ENCODE measurements around the gene UTP15.
A peak's percentile ranks its signal among the peaks of the same experiment; 100 is the strongest.

UTP15 gene, protein sequence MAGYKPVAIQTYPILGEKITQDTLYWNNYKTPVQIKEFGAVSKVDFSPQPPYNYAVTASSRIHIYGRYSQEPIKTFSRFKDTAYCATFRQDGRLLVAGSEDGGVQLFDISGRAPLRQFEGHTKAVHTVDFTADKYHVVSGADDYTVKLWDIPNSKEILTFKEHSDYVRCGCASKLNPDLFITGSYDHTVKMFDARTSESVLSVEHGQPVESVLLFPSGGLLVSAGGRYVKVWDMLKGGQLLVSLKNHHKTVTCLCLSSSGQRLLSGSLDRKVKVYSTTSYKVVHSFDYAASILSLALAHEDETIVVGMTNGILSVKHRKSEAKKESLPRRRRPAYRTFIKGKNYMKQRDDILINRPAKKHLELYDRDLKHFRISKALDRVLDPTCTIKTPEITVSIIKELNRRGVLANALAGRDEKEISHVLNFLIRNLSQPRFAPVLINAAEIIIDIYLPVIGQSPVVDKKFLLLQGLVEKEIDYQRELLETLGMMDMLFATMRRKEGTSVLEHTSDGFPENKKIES

GRCh38 chr5:73565139-73565968 is at the start of gene UTP15, which contains the start of gene ANKRA2:
TSS of gene UTP15 (plus strand) at chr5:73565743. CDS start at chr5:73567345, 1,602 bp downstream.
TSS of gene ANKRA2 (minus strand) at chr5:73565639. CDS start at chr5:73562881, 2,758 bp downstream.
- DNase-seq (ENCODE audit: low read depth in 2 of 2, low spot score in 1 of 2): peak; percentile 98

DNA sequence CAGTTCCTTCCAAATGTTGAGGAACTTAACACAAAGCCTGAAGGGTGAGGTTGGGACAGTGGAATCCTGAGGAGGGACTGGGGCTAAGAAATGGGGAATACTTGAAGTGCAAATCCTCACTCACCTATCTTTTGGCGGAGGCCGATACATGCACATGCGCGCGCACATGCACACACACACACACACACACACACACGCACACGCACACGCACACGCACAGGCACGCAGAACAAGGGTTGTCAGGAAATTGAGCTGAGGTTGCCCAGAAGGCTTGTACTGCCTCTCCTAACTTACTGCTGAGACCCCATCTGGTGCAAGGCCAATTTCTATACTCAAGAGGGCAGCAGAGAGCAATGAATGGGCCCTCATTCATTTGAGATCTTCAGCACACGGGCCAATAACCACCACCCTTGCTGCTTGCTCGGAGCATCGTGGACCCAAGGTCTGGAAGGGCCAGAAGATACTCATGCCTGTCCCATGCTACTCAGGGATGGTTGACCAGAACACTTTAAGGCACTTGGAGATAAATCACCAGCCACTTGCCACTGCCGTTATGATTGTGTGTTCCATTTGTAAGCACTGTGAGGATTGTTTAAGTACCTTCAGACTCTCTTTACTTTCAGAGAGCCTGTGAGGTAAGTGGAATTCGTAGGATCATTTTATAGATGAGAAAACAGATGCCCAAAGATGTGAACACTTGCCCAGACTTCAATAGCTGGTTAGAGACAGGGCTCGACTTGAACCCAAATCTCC is 45.8 kb upstream of the UTP15 start:
- DNase-seq (ENCODE audit: low read depth in 2 of 2, low spot score in 1 of 2): peak; percentile 27 to 29

- DNase-seq (ENCODE audit: low read depth in 2 of 2, low spot score in 1 of 2): no peak
Observed at GRCh38 chr5:73522989-73523388, 42.6 kb upstream of the UTP15 start.

DNA sequence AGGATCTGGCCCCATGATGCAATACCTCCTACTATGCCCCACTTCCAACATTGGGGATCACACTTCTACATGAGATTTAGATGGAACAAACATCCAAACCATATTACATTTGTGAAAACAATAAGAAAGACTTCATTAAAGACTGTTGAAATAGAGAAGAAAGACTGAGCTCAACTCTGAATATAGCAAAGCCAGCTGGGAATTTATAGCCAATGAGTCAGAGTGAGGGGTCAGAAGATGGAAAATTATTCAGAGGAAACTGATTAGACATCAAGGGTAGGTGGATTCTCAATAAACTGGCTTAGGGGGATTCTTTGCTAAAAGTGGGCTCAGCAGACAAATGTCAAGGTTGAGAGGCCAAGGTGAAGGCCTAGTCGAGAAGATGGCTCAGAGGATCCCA is 41.7 kb upstream of the UTP15 start:
- no peak for DNase-seq (ENCODE audit: low read depth in 2 of 2, low spot score in 1 of 2)

- DNase-seq (ENCODE audit: low read depth in 2 of 2, low spot score in 1 of 2): no peak
Observed at GRCh38 chr5:73525606-73526203, 39.8 kb upstream of the UTP15 start.

GRCh38 chr5:73528248-73528647 is 37.3 kb upstream of the UTP15 start:
- no peak for DNase-seq (ENCODE audit: low read depth in 2 of 2, low spot score in 1 of 2)

GRCh38 chr5:73529081-73529480 is 36.5 kb upstream of the UTP15 start:
- no peak for DNase-seq (ENCODE audit: low read depth in 2 of 2, low spot score in 1 of 2)

DNA sequence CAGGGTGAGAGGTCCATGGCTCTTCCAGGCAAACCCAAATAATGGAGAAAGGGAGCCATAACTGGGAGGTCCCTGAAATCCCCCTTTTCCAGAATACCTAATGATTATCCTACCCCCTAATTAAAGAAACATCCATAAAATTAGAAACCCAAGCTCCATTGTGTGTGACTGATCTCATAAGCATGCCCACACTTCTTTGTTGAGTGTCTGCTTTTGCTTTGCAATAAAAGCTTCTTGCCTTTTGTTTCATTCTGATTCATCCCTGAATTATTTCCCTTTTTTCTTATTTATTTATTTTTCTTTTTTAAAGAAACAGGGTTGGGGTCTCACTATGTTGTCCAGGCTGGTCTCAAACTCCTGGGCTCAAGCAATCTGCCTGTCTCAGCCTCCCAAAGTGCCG is 34.2 kb upstream of the UTP15 start:
- DNase-seq (ENCODE audit: low read depth in 2 of 2, low spot score in 1 of 2): no peak

DNA sequence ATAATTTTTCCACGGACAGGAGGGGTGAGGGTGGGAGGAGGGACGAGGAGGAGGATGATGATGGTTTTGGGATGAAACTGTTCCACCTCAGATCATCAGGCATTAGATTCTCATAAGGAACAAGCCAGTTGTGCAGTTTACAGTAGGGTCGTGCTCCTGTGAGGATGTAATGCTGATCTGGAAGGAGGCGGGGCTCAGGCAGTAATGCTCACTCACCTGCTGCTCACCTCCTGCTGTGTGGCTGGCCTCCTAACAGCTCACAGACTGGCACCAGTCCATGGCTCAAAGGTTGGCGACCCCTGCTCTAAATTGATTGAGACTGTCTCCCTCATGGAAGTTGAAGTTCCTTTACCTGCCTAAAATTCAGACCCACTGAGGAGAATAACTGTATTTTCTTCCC is 33.3 kb upstream of the UTP15 start:
- DNase-seq (ENCODE audit: low read depth in 2 of 2, low spot score in 1 of 2): no peak

DNA sequence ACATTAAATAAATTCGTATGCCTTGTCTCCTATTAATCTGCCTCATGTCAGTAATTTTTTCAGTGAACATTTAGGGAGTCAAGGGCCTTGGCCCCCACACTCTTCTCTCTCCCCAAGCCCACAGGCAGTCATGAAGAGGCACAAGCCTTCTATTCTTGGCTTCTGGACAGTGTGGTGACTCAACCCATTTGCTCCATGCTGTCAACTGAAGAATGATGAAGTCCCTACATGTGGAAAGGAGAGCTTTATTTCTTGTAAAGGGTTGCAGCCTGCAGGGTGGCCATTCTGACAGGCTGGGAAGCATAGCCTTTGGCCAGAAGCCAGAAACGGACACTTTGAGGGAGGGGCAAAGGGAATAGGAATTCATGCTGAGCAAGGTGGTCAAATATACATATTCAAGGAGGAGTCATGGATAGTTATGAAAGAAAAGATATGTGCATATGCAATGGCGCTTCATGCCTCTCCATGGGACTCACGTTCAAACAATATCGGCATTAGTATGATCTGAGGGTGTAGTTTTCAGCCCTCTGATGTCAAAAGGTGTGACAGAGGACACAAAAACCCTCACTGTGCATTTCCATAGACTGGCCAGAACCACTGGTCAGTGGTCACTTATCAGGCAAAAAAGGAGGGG is 31.4 kb upstream of the UTP15 start:
- no peak for DNase-seq (ENCODE audit: low read depth in 2 of 2, low spot score in 1 of 2)

- DNase-seq (ENCODE audit: low read depth in 2 of 2, low spot score in 1 of 2): no peak
Observed at GRCh38 chr5:73534971-73535370, 30.6 kb upstream of the UTP15 start.

DNA sequence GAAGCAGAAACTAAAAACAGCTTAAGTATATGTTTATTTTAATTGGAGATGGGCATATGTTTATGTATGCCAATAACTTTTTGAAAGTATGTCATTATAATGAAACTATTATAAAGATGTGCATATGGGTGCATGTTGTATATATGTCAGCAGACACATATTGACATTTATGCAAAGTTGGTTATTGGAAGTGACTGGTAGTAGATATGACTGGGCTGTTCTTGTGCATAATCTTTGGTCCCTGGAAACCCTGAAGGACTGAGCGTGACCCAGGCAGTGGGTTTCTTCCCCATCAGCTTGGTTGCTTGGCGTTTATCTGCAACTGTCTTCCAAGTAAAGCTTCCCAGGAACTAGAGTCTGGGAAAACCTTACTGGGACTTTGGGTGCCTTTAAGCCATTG is 25.8 kb upstream of the UTP15 start:
- no peak for DNase-seq (ENCODE audit: low read depth in 2 of 2, low spot score in 1 of 2)

DNA sequence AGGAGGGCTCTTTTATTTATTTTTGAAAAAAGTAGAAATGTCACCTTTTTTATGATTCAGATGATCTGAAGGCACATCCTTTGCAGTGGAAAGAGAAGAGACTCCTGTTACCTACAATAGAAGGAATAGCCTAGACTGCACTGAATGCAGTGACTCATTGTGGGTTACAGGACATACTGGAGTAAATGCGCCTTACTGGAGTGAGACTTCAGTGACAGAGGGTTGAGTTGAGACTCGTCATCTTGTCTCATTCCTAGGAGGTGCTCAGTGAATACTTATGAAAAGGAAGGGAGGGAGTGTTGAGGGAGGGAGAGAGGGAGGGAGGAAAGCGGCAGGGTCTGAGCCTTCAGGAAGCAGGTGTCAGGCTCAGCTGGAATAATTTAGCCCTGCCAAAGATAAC is 25.4 kb upstream of the UTP15 start:
- DNase-seq (ENCODE audit: low read depth in 2 of 2, low spot score in 1 of 2): no peak

GRCh38 chr5:73542020-73542419 is 23.5 kb upstream of the UTP15 start:
- DNase-seq (ENCODE audit: low read depth in 2 of 2, low spot score in 1 of 2): no peak

- no peak for DNase-seq (ENCODE audit: low read depth in 2 of 2, low spot score in 1 of 2)
Observed at GRCh38 chr5:73544429-73545402, 20.8 kb upstream of the UTP15 start.

- no peak for DNase-seq (ENCODE audit: low read depth in 2 of 2, low spot score in 1 of 2)
Observed at GRCh38 chr5:73545403-73545779, 20.2 kb upstream of the UTP15 start.

DNA sequence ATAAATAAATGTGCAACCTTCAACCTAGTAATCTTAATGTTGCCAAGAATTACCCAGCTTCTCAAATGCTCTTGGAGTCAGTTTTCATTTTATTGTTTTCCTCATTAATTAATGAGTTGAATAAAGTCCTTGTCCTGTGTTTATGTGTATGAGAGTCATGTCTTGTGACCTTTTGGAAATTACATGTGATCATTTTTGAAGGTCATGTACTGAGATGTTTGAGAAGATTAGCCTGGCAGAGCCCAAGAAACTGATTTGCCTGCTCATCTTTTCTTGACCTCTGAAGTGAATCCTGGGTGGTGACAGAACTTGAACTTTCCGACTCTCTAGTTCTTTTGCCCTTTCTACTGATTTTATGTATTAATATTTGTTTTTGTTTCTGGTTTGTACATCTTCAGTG is 15.5 kb upstream of the UTP15 start:
- no peak for DNase-seq (ENCODE audit: low read depth in 2 of 2, low spot score in 1 of 2)

DNA sequence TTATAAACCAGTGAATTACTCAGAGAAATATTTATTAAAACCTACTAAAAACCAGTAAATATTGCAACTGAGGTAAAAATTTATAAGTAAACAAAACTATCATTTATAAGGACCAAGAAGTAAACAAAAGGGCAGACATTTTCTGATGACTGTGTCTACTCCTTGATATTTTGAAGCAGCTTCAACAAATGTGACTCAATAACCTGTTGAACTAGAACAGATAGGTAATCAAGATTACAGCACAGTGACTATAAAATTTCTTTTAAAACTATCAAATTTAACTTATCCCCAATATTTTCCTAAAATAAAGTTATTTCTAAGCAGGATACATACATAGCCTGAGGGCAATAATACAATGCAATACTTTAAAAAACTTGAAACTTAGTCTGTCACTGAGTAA is 12.9 kb upstream of the UTP15 start:
- no peak for DNase-seq (ENCODE audit: low read depth in 2 of 2, low spot score in 1 of 2)

DNA sequence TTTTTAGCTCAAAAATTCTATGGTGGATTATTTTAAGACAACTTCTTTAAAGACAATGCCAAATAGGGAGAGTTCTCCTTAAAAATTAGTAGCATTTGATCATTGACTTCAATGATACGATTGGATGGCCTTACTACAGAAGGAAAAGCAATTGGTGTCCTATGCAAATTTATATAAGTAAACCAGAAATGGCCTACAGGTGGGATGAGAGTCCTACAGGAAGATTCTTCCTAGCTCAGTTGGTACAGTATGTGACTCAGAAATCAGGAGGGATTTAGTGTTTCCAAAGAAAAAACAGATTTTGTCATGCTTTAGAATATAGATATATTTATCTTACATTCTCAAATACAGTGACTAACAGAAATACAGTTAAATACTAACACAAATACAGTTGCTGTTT is 6.6 kb upstream of the UTP15 start:
- no peak for DNase-seq (ENCODE audit: low read depth in 2 of 2, low spot score in 1 of 2)

Measured in stimulated activated CD8-positive, alpha-beta memory T cell treated with anti-CD3 and anti-CD28 coated beads, Interleukin-4, amount 100 ng/mL, for 1 hour (primary cell).